ENCODE measurements around the gene VEGFC.

The VEGFC gene

GRCh38 chr4:176758731-176759130, 34.0 kb downstream of the VEGFC start:
- DNase-seq, result no peak

GRCh38 chr4:176758323-176758722, 34.4 kb downstream of the VEGFC start:
- DNase-seq, result no peak

DNA sequence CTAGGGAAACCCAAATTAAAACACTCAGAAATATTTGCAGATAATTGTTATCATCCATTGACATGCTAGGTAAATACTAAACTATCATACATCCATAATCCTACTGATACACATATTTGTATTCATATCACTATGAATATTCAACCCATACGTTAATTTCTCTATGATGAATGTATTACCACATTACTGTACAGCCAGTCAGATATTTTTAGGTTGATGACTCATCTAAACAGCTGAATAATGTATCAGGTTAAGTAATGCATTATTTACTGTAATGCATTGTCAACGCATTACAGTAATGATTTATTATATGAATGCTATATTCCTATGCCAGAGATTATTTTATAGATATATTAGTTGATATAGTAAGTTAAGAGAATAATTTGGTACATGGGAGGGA, 37.1 kb downstream of the VEGFC start:
- DNase-seq, result no peak

GRCh38 chr4:176755001-176755400, 37.7 kb downstream of the VEGFC start:
- no peak for DNase-seq

DNA sequence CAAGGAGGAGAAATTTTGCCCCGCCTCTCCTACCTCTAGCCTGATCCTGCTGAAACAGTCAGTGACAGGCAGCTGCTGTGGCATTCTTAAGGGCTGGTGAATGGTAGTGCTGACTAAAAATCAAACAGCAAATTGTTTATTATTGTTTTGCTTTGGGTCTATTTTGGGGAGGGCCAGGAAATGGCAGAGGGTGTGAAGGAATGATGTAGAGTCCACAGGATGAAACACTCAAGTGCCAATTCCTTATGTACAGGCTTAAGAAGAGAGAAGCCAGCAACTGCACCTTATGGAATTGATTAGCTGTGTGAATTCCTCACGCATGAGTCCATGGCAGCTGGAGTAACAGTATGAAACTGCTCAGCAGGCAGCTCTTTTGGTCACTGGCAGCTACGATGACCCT, 39.7 kb downstream of the VEGFC start:
- no peak for DNase-seq

DNA sequence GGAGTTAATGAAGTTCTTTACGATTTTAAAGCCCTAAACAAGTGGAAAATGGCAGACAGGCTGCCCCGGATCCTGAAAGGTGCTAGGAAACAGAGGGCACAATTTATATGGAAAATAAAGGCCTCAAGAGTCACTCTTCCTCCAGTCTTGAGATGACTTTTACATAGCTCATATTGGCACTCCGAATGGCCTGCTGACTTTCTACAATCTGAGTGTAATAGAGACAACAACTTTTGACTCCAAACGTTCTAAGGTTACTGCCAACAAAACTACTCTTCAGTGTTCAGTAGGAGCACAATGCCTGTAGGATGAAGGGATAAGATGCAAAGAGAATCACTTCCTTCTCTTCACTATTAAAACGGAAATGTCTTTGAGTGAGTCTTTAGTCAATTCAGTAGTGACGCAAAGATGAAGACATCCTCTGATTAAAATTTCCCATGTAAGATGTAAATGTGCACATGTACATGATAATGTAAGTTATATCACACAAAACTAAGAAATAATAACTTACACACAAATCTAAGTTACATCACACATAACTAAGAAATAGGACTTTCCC, 40.5 kb downstream of the VEGFC start:
- no peak for DNase-seq

DNA sequence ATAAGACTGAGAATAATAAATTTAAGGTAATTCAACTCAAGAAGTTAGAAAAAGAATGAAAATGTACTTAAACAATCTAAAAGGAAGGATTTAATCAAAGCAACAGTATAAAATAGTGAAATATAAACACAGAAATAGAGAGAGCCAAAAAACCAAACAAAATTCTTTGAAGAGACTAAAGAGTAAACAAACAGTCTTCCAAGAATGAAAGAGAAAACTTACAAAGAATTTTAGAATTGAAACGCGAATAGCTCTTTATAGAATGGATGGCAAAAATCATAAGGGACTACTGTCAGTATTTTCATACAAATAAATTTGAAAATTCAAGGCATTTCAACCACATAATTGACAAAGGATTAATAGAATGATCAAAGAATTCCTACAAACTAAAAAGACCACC, 41.7 kb downstream of the VEGFC start:
- DNase-seq, result no peak

DNA sequence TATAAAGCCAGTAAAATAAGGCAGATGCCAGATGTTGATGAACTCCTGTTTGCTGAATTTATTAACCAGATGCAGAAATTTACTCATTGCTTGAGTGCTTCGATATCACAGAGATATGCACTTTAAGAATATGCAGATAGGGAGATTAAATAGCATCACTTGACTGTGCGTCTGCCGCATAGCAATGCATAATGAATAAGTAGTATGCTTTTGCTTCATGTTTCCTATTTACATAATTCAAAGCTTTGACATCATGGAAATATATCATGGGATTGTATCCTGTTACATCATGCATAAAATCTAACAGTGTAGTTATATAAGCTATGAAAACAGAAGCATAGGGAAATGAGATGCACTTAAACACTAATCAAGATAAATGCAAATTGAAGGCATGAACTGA, 45.9 kb downstream of the VEGFC start:
- DNase-seq, result no peak

- DNase-seq, result no peak
These were observed 46.8 kb downstream of the VEGFC start for GRCh38 chr4:176745902-176746301.

DNA sequence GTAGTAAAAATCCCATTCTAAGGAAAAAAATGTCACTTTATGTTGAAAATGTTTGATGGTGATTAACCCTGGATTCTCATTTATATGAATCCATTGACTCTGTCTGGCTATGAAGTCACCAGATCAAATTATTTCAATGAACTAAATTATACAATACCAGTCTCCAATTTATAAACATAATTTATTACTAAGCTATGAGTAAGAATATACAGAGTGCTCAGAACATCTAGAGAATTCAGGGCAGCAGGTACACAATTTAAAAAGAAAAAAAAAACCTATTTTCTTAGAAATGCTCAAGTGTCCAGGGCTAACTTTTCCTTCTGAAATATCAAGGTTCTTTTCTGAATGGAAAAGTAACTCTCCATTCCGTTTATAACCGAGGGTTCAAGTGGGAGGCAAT, 48.6 kb downstream of the VEGFC start:
- no peak for DNase-seq

GRCh38 chr4:176742211-176742610, 50.5 kb downstream of the VEGFC start:
- no peak for DNase-seq

DNA sequence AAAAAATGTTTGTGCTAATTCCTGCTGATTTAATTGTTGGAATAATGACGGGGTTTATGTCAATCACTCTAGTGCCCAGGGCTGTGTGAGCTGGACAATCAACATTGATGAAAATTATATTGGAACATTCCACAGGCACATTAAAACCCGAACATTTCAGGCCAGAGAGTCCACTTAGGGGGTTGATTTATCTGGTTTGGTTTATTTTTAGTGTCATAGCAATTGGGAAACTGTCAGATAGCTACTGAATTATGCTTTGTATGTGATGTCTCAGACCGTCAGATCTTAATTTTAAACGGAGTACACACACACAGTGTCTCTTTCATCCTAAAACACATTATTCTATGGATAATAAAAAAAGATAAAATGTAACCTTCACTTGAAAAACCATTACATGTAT, 51.5 kb downstream of the VEGFC start:
- DNase-seq, result no peak

DNA sequence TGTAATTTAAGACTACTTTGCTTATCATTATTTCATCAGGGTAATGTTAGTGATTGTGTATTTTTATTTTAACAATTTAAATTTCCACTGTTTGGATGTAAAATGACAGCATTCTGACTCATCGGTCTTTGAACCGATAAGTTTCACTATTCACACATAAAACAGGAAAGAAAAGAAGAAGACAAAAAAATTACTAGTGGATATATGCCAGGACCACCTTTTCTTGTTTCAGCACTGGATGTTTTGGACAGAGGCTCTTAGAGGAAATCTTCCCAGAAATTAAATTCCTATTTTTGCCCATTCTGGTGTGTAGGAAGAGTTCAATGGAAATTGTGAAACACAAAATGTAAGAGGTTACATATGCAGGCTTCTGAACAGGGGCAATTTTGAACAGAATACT, 57.4 kb downstream of the VEGFC start:
- DNase-seq, result no peak

GRCh38 chr4:176734461-176734860, 58.3 kb downstream of the VEGFC start:
- no peak for DNase-seq

- no peak for DNase-seq
These were observed 63.2 kb downstream of the VEGFC start for GRCh38 chr4:176729489-176729888.

- no peak for DNase-seq
These were observed 65.9 kb downstream of the VEGFC start for GRCh38 chr4:176726803-176727202.

- no peak for DNase-seq
These were observed 71.3 kb downstream of the VEGFC start for GRCh38 chr4:176721459-176721858.

- no peak for DNase-seq
These were observed 73.8 kb downstream of the VEGFC start for GRCh38 chr4:176718881-176719280.

GRCh38 chr4:176717237-176717636, 75.5 kb downstream of the VEGFC start:
- DNase-seq, result no peak

- DNase-seq, result no peak
These were observed 83.3 kb downstream of the VEGFC start for GRCh38 chr4:176709417-176709816.

GRCh38 chr4:176708771-176709311, 83.9 kb downstream of the VEGFC start:
- DNase-seq, result no peak

- no peak for DNase-seq
These were observed 102.0 kb downstream of the VEGFC start for GRCh38 chr4:176690716-176691115.

- no peak for DNase-seq
These were observed 112.0 kb downstream of the VEGFC start for GRCh38 chr4:176680668-176681180.

DNA sequence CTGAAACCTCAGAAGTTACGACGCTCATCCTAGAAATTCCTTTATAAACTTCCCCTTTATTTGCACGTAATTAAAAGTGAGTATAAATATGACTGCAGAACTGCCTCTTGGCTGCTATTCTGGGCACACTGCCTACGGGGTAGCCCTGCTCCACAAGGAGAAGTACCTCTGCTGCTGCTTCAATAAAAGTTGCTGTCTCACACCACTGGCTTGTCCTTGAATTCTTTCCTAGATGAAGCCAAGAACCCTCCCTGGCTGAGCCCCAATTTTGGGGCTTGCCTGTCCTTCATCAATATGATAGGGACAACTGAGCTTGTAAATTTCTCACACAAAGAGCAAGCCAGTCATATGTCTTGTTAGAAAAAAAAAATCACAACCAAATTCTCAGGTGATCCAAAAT, 115.8 kb downstream of the VEGFC start:
- DNase-seq, result no peak

DNA sequence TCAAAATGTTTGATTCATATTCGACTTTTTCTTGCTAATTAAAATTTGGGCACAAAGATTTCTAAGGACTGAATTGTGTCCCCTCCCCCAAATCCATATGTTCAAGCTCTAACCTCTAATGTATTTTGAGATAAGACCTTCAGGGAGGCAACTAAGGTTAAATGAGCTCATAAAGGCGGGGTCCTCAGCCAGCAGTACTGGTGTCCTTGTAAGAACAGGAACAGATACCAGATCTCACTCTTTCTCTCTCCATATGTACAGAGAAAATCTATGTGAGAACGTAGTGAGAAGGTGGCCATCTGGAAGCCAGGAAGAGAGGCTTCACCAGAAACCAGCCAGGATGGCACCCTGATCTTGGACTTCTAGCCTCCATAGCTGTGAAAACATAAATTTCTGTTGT, 116.9 kb downstream of the VEGFC start:
- no peak for DNase-seq
